ENCODE results near the gene MRGPRD.

DNA sequence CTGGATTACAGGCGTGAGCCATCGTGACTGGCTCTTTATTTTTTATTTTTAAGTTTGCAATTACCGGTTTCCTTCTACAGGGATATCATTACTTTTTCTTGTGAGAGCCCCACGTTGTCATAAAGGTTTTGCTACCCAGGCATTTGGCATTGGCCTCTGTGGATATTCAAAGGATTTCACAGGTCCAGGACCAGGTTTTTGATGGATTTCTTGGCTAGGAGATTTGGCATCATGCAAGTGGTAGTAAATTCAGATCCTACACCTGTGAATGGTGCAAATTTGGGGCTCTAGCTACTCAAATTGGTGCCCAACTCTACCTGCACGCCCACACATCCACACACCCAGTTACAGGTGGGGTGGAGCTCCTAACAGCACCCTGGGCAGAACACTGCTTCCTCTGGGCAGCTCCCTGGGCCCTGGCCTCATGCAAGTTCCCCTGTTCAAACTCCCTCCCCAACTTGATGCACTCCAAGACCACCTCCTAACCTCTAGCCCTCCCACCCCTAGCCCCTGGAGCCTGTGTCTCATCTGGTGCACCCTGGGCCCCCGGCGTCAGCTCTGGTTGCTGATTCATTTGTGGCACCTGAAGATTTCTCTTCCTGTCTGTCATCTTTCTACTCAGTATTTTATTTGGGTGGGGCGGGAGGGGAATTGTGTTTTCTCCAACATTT, 9.3 kb upstream of the MRGPRD start:
- TF ChIP-seq, protein P1, sequence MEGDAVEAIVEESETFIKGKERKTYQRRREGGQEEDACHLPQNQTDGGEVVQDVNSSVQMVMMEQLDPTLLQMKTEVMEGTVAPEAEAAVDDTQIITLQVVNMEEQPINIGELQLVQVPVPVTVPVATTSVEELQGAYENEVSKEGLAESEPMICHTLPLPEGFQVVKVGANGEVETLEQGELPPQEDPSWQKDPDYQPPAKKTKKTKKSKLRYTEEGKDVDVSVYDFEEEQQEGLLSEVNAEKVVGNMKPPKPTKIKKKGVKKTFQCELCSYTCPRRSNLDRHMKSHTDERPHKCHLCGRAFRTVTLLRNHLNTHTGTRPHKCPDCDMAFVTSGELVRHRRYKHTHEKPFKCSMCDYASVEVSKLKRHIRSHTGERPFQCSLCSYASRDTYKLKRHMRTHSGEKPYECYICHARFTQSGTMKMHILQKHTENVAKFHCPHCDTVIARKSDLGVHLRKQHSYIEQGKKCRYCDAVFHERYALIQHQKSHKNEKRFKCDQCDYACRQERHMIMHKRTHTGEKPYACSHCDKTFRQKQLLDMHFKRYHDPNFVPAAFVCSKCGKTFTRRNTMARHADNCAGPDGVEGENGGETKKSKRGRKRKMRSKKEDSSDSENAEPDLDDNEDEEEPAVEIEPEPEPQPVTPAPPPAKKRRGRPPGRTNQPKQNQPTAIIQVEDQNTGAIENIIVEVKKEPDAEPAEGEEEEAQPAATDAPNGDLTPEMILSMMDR (IDR thresholded peaks at IDR 0.05; ENCODE audit: low read length) = no peak
- no peak for TF ChIP-seq EZH2 (optimal IDR thresholded peaks at IDR 0.05; ENCODE audit: low read depth, low read length)
